OCI-LY1 (cell line): ENCODE results near the gene SDCBP2.

ENCODE experiments used
- EZH2 ChIP-seq: fragments of 200-600 bp; sonication (generic), shearing (Covaris generic); IDR thresholded peaks from 2 replicates; pipeline ENCODE4 v1.8.0; 2017; ENCODE audit warnings: borderline replicate concordance, mixed run types, mild to moderate bottlenecking, antibody characterized with exemption, low read length, moderate library complexity, mixed read lengths
- TF ChIP-seq, protein P1 (sequence below): fragments of 200-600 bp; sonication (generic), shearing (Covaris generic); IDR thresholded peaks from 2 replicates; pipeline ENCODE4 v1.5.1; 2017; ENCODE audit warnings: mild to moderate bottlenecking, antibody characterized with exemption, low read length, moderate library complexity, mixed read lengths

DNA sequence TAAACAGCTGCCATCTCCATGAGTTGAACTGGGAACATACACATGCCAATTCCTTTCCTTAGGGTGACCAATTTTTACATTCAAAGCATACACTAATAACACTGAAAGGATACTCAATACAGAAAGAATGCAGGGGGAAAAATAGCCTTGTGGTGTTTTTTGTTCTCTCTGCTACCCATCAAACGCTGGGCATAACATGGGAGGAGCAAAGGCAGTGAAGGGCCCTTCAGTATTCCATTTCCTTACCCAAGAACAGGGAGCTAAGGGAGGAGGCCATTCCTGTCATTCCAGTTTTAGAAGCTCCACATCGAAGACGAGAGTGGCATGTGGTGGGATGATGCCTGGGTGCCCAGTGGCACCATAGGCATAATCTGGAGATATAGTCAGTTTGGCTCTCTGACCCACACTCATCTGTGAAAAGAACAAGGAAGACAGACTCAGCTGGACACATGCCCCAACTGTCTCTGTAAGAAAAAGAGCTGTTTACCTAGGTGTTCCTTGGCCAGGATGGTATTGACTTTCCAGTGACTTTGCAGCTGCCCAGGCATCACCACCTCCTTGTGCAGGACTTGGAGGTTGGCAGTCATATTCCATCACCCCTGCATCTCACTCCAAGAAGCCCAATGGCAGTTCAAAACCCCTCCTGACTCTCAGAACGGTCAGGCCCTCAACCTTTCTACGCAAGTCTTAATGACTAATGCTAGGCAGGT lies 43.0 kb upstream of the SDCBP2 start:
- TF ChIP-seq, protein P1, sequence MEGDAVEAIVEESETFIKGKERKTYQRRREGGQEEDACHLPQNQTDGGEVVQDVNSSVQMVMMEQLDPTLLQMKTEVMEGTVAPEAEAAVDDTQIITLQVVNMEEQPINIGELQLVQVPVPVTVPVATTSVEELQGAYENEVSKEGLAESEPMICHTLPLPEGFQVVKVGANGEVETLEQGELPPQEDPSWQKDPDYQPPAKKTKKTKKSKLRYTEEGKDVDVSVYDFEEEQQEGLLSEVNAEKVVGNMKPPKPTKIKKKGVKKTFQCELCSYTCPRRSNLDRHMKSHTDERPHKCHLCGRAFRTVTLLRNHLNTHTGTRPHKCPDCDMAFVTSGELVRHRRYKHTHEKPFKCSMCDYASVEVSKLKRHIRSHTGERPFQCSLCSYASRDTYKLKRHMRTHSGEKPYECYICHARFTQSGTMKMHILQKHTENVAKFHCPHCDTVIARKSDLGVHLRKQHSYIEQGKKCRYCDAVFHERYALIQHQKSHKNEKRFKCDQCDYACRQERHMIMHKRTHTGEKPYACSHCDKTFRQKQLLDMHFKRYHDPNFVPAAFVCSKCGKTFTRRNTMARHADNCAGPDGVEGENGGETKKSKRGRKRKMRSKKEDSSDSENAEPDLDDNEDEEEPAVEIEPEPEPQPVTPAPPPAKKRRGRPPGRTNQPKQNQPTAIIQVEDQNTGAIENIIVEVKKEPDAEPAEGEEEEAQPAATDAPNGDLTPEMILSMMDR, result no peak
- no peak for TF ChIP-seq EZH2
